BE2C (cell line): Measurements from ENCODE around the gene SETDB1.
A peak's percentile ranks its signal among the peaks of the same experiment; 100 is the strongest.

Experiments used
- DNase-seq: peaks from one replicate; pipeline ENCODE4 v3.0.0-alpha.2; 2020
- H3K27me3 ChIP-seq: fragments of 250-450 bp; sonication (Bioruptor Pico); 2 replicates; pipeline ENCODE4 v1.5.1; 2020; ENCODE audit warnings: mild to moderate bottlenecking
- H3K36me3 ChIP-seq: fragments of 250-450 bp; sonication (Bioruptor Pico); 2 replicates; pipeline ENCODE4 v1.5.1; 2020; ENCODE audit warnings: mild to moderate bottlenecking
- H3K4me1 ChIP-seq: fragments of 250-450 bp; sonication (Bioruptor Pico); 2 replicates; pipeline ENCODE4 v1.5.1; 2020
- H3K4me3 ChIP-seq: 2 replicates; pipeline ENCODE4 v1.5.1; 2011; ENCODE audit warnings: low read depth, low read length
- H3K9me3 ChIP-seq: fragments of 250-450 bp; sonication (Bioruptor Pico); 2 replicates; pipeline ENCODE4 v1.5.1; 2020
- CTCF ChIP-seq: IDR thresholded peaks from 2 replicates; pipeline ENCODE4 v1.5.1; 2012; ENCODE audit warnings: mild to moderate bottlenecking, low read depth, low read length

The SETDB1 gene

GRCh38 chr1:150906813-150907212, 19.4 kb upstream of the SETDB1 start:
- H3K9me3 ChIP-seq: no peaks in the 10 kb centered on the region; the same call in 1 of the 2 replicates
- no peak for TF ChIP-seq CTCF
- DNase-seq: no peak
- H3K4me1 ChIP-seq: no peaks in the 10 kb centered on the region
- H3K4me3 ChIP-seq: no peak overlapping the region
- no peaks in the 10 kb centered on the region for H3K27me3 ChIP-seq
- no peaks in the 10 kb centered on the region for H3K36me3 ChIP-seq

- Histone ChIP-seq H3K27me3 (no peaks in the 10 kb centered on the region), H3K36me3 (no peaks in the 10 kb centered on the region), H3K9me3 (no peaks in the 10 kb centered on the region; the same call in 1 of the 2 replicates), H3K4me1 (no peaks in the 10 kb centered on the region), H3K4me3 (no peak overlapping the region)
- no peak for TF ChIP-seq CTCF
- no peak for DNase-seq
These were observed 16.5 kb upstream of the SETDB1 start for GRCh38 chr1:150909585-150910180.

DNA sequence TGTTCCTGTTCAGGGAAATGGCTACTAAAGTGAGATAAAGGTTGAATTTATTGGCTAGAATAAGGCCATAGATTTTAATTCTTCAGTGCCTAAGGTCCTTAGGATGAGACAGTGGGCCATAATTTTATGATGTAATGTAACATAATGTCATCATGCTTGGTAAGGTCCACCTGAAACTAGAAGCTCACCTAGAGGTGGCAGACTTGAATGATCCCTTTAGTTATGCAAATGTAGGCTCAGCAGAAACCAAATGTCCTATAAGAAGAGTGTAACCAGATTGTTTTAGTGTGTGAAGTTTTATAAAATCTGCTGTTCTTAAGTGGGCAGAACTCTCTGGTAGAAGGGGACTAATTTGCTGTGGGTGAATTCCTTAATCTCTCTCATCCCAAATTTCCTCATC, 13.5 kb upstream of the SETDB1 start:
- Histone ChIP-seq H3K4me1 (no peaks in the 10 kb centered on the region), H3K36me3 (no peaks in the 10 kb centered on the region), H3K9me3 (no peaks in the 10 kb centered on the region; the same call in 1 of the 2 replicates), H3K4me3 (no peak overlapping the region), H3K27me3 (no peaks in the 10 kb centered on the region)
- TF ChIP-seq CTCF: no peak
- DNase-seq: no peak

DNA sequence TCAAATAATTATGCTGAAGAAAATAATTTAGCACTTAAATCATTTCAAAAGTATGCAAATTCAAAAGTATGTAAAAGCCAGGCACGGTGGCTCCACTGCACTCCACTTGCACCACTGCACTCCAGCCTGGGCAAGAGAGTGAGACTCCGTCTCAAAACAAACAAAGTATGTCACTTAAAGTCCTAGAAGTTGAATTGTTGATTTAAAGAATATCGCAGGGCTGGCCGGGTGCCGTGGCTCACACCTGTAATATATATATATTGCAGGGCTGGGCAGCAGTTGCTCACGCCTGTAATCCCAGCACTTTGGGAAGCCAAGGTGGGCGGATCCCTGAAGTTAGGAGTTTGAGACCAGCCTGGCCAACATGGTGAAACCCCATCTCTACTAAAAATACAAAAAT, 8.8 kb upstream of the SETDB1 start:
- no peak overlapping the region for H3K4me3 ChIP-seq
- no peaks in the 10 kb centered on the region for H3K36me3 ChIP-seq
- no peaks in the 10 kb centered on the region for H3K4me1 ChIP-seq
- H3K27me3 ChIP-seq: no peaks in the 10 kb centered on the region
- TF ChIP-seq CTCF: no peak
- no peaks in the 10 kb centered on the region for H3K9me3 ChIP-seq
- DNase-seq: no peak

GRCh38 chr1:150922519-150922975, 3.6 kb upstream of the SETDB1 start:
- no peaks in the 10 kb centered on the region for H3K27me3 ChIP-seq
- 0 out of 2 replicates have a peak, but pooled peaks cover 2% of the 10 kb centered on the region for H3K4me1 ChIP-seq
- H3K36me3 ChIP-seq: peaks cover 2% of the 10 kb centered on the region
- peak; percentile 93 for TF ChIP-seq CTCF
- DNase-seq: peak; percentile 82
- H3K9me3 ChIP-seq: no peaks in the 10 kb centered on the region
- H3K4me3 ChIP-seq: no peak overlapping the region

- TF ChIP-seq CTCF: no peak
- H3K27me3 ChIP-seq: no peaks in the 10 kb centered on the region
- DNase-seq: no peak
- 0 out of 2 replicates have a peak, but pooled peaks cover 2% of the 10 kb centered on the region for H3K4me1 ChIP-seq
- peaks cover 27% of the 10 kb centered on the region for H3K36me3 ChIP-seq
- no peaks in the 10 kb centered on the region for H3K9me3 ChIP-seq
- no peak overlapping the region for H3K4me3 ChIP-seq
These were observed 1.1 kb upstream of the SETDB1 start for GRCh38 chr1:150925080-150925479.
